RPMI8226 (cell line): ENCODE measurements around the gene MRPS2.
"Not testable (repeated sequence)": the region's sequence is repeated elsewhere in the genome, so short reads cannot be mapped to it uniquely, and the experiment has no call there.

Source experiments
- DNase-seq: peaks from one replicate; pipeline ENCODE4 v3.0.0-alpha.2; 2015

Gene MRPS2

DNA sequence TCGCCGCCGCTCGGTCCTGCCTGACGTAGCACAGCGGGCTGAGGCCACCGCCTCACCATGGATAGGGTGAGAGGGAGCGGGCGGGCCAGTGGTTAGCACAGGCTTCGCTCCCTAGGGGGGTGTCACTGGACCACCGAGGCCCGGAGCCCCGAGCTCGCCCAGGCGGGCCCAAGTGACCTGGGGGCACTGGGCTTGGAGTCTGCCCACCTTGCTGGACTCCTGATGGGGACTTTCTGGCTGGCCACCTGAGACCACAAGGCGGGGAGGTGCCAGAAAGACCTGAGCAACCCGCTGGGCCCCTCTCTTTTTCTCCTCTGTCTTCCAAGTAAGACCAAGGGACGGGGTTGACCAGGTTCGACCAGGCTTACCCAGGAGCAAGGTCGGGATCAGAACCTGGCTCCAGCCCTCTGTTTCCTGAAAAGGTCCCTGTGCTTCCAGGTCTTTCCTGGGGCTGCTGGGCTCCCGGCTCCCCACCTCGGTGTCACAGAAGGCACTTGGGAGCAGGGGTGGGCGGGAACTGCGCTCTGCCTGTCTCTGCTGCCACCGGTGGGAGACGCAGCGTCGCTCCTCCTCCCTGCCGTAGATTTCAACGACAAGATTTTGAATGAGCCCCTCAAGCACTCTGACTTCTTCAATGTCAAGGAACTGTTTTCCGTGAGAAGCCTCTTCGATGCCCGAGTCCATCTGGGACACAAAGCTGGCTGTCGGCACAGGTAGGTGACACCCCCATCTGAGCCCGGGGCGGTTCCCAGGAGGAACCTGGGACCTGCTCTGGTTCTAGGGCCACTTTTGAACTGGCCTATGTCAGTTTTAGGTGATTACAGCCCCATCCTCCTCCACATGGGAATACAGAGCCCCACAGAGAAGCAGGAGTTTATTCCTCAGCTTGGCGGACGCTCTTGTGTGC, 1.0 kb downstream of the MRPS2 start:
- peak; percentile 87 for DNase-seq

DNA sequence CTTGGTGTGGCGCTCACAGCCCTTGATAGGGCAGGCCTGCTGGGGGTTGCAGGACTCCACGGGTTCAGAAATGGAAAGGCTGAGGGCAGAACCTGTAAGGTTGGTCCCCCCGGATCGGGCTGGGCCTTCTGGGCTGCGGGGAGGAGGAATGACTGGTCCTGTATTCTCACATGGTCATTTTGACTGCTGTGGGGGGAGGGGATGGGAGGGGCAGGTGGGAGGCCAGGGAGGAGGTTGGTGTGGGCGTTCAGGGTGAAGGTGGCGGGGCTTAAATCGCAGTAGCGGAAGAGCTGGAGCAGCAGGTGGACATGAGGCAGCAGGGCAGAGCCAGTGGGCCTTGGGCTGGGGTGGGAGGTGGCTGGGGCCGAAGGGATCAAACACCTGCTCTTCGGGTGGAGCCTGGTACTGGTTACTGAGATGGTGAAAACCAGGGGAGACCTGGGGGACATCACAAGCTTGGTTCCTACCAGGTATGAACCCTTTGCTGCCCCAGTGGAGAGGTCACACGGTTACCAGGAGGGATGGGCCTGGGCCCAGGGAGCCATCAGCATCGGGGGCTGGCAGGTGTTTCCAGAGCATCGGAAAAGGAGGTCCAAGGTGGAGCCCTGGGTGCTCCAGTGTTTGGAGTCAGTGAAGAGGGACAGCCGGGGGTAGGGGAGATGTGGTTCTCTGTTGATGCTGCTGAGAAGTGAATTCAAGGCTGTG, 1.8 kb downstream of the MRPS2 start:
- no peak for DNase-seq

DNA sequence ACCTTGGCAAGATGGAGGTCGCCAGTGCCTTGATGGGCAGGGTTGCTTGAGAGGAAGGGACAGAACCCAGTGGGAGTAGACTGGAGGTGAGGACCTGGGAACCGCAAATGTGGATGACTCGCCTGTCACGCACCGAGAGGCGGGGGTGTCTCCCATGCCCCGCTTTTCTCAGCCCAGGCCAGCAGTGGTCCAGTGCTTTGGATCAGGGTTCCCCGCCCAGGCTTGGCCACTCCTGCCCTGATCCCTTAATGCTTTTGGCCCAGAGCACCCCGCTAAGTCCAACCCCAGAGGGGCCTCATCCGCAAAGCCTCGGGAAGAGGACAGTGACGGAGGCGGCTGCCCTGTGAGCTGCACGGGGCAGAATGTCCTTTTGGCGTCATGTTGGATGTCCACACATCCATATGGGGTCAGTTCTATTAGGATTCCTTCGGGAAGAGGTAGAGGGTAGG, 2.4 kb downstream of the MRPS2 start:
- DNase-seq, result no peak

DNA sequence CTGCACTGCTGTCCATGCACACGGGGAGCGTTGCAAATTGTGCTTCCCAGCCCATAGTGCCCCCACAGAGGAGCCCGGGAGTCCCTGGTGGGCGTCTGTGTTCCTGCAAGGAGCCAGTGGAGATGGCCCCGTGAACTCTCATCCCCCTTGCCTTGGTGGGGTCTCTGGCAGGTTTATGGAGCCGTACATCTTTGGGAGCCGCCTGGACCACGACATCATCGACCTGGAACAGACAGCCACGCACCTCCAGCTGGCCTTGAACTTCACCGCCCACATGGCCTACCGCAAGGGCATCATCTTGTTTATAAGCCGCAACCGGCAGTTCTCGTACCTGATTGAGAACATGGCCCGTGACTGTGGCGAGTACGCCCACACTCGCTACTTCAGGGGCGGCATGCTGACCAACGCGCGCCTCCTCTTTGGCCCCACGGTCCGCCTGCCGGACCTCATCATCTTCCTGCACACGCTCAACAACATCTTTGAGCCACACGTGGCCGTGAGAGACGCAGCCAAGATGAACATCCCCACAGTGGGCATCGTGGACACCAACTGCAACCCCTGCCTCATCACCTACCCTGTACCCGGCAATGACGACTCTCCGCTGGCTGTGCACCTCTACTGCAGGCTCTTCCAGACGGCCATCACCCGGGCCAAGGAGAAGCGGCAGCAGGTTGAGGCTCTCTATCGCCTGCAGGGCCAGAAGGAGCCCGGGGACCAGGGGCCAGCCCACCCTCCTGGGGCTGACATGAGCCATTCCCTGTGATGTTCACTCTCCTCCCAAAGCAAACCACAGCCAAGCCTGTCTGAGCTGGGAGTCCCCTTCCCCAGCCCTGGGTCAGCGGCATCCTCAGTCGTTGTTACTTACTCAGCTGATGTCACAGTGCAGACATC, 3.1 kb downstream of the MRPS2 start:
- no peak for DNase-seq

DNA sequence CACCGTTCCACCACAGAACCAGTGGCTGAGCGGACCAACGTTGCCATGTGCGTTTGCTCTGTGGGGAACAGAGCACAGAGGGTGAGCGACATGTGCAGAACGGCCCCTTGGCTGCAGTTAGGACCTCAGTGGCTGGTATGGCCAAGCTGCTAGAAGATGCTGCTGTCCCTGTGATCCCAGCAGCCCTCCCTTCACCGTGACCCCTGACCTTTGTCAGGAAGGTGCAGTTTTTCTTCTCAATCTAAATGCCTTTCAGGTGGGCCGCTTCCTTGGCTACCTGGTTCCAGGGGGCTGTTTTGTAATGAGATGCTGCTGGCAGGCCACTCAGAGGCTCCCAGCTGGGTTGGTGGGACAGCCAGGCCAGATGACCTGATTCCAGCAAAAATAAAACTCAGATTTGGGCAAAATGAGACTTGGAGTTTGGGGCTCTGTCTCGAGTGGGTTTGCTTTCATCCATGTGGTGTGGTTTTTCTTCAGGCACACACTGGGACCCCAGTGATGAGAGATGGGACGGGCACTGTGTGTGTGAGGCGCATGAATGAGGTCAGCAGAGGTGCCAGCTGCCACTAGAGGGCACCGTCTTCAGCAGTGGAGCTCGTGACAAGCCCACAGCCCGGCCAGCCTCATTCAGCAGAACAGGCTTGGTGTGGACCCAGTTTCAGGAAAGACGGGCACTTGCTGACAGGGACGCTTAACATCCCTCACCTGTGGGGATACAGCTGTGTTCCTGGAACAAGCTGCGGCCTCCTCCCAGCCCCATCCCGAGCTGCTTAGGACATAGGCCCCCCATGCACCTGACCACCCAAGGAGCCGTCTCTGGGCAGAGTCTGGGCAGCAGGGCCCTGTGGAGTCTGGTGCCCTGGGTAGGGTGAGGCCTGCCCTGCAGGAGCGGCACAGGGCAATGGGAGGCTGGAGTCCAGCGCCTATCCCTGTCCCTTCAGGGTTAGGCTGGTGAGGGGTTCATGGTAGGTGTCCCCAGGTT, 4.1 kb downstream of the MRPS2 start:
- DNase-seq, result peak; percentile 80

DNA sequence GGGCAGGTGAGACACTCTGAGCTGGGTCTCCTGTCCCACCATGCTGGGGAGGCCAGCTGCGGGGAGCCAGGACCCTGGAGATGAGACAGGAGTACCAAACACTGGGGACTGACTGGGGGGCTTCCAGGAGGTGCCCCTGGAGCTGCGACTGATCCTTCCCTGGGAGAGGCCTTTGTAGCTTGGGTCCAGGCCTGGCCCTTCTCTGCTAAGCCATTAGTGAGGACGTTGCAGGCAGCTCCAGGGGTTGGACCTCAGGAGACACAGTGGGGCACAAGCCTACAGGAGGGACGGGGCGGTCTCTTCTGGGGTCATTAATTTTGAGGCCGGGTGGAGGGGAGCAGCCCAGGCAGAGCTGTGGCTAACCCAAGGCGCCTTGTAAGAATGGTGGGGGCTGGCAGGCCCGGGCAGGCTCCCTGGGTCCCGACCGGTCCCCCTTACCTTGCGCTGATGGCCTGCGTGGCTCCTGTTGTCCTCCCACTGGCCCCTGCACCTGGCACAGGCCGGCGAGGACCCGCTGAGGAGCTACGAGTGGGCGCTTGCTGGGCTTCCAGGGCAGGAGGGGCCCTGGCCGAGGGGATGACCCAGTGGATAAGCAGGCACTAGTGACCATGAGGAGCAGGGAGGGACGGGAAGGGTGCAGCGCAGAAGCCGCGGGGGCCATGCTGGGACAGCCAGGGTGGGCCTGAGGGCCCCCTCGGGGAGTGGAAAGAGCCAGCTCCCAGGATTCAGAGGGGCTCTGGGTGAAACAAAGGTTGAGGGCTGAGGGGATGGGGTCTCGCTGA, 5.1 kb downstream of the MRPS2 start:
- DNase-seq, result no peak

DNA sequence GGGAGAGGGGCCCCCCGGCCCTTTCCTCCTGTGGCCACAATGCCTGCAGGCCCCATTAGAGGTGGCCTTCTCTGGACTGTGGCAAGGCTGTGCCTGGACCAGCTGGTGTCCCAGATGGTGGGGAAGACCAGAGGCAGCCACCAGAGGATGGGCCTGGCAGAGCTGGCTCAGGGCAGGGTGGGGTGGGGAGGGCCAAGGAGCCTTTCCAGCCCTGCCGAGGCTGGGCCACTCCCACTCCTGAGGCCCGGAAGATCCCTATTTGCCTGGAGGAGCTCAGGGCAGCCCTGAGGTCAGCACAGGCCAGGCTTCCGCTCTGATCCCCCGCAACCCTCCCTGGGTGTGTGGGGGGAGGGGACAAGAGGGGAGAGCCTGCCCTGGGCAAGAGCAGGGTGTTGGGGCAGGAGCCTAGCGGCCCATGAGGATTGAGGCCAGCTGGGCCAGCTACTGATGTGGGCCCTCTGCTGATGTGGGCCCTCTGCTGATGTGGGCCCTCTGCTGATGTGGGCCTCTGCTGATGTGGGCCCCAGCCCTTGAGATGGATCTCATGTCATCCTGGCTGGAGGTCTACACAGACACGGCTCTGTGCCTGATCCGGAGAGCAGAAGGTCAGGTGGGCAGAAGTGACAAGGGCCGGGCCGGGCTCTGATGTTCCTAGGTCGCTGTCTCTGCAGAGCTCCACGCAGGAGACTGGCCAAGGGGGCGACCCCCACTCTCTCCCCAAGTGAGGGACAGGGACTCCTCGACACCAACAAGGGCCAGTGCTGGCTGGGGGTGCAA, 6.0 kb downstream of the MRPS2 start:
- DNase-seq, result no peak

DNA sequence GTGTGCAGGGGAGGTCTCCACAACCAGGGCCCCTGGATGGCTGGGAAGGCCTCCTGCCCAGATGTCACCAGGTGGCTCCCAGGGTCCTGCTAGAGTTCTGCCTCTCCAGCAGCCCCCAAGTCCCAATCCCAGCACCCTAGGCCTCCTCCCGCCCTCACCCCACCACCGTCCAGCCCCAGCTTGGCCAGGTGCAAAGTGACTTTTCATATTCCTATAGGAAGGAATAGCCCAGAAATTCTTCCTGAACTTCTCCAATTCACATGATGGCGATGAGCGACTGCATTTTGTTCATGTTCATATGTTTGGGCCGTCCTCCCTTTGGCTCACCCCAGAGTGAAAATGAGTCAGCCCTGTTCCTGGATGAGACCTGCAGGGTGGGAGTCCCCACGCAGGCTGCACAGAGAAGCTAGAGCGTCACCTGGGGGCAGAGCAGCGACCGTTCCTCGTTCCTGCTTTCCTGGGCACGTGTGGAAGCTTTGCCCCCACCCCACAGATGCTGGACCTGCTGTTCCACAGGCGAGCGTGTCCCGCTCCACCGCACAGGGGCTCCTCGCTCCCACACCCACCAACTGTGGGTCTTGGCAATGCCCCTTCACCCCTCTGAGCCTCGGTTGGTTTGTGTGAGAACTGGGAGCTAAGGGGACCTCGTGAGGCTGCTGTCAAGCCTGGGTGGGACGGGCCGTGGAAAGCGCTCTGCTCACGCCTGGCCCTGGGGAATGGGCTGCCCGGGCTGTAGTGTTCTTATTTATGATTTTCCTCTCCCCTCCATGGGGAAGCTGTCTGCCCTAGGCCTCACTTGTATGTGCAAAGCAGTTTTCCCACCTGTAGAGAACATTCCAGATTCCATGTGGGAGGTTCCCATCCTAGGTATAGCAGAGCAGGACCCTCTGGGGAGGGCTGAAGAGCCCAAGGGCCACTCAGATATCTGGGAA, 6.9 kb downstream of the MRPS2 start:
- no peak for DNase-seq

DNA sequence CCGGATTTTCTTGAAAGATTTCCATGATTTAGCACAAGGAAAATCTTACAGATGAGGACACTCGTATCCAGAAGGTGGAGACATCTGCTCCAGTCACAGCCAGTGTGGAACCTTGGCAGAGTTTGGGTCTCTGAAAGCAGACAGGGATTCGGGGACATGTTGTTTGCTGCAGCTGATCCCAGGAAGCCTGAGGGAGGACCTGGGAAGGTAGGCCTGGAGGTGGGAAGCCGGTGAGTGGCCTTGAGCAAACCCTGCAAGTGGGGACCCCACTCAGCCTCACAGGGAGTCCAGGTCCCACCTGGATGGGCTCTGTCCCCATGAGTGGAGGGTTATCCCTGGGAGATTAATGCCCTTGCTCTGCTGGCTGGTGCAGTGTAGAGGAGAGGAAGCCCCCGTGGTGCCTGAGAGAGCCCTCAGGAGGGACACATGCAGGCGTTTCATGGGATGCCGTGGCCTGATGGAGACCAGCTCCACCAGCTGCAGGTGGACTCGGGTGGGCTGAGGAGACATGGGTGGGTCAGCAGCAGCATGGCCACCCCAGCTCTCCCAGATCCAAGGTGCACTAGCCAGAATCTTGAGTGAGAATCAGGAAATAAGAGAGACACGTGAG, 7.8 kb downstream of the MRPS2 start:
- DNase-seq, result no peak

DNA sequence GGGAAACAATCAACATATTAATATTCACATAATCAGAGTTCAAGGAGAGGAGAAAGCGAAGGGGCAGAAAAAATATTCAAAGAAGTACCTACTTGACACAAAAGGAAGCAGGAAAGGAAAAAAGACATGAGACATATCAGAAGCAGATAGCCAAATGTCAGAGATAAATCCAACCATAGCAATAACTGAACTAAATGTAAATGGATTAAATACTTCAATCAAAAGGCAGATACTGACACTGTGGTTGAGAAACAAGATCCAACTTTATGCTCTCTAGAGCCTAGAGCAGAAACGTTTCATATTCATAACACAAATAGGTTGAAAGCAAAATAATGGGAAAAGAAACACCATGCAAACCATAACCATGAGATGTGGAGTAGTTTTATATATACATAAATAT, 9.0 kb downstream of the MRPS2 start:
- no peak for DNase-seq

DNA sequence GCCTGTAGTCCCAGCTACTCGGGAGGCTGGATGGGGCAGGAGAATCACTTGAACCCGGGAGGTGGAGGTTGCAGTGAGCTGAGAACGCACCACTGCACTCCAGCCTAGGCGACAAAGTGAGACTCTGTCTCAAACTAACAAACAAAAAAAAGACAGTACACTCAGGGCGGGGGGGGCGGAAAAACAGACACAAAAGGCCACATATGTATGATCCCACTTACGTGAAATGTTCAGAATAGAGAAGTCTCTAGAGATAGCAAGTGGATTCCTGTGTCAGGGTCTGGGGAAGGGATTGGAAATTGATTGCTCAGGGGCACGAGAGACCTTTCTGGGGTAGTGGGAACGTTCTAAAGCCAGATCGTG, 11.7 kb downstream of the MRPS2 start:
- DNase-seq, result no peak

DNA sequence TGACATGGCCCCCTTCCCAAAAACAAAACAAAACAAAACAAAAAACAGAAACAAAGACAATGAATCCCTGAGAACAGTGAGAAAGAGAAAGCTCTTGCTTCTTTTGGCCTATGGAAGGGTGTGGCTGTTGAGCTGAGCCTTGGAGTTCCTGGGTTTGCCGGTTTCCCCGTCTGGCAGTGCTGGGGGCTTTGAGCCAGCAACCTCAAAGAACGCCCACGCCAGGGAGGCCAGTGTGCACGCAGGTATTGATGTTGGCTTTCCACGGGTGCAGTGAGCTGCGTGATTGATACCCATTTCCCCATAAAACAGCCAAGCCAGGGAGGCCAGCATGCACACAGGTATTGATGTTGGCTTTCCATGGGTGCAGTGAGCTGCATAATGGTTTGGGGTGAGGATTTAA, 12.4 kb downstream of the MRPS2 start:
- DNase-seq, result no peak

DNA sequence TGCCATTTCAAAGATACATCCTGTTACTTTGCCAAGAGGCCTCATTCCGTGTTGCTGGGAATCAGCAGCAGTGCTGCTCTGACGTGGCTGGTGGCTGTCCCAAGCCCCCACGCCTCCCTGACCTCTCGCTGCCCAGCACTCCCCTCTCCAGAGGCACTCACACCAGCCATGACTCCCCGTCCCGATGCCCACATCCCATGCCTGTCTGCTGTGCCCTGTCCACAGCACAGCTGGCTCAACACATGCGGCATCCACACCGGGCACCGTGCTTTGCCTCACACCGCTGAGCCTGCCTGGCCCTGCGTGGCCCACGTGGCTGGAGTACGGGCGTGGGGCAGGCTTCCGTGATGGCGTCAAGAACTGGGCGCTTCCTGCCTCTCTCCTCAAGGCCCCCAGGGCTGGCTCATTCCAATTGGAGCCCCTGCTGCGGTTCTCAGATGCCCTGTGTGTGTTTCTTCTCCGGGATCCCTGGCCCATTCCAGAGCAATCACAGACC, 12.9 kb downstream of the MRPS2 start:
- DNase-seq, result no peak

DNA sequence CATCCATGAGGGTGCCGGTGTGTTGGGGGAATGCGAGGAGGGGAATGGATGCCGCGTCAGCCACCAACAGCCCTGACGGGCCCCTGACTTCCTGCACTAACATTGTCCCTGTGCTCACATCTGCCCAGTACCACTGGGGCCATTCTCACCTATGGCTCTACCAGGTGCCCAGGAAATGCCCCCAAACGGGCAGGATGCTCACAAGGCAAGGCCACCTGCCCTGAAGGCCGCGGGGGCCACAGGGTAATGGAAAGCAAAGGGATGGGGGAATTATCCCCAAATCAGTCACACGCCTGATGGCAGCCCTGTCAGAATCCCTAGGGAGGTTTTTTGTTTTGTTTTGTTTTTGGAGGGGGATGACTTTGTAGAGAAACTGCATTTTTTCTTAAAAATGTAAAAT, 13.4 kb downstream of the MRPS2 start:
- DNase-seq, result not testable (repeated sequence)

DNA sequence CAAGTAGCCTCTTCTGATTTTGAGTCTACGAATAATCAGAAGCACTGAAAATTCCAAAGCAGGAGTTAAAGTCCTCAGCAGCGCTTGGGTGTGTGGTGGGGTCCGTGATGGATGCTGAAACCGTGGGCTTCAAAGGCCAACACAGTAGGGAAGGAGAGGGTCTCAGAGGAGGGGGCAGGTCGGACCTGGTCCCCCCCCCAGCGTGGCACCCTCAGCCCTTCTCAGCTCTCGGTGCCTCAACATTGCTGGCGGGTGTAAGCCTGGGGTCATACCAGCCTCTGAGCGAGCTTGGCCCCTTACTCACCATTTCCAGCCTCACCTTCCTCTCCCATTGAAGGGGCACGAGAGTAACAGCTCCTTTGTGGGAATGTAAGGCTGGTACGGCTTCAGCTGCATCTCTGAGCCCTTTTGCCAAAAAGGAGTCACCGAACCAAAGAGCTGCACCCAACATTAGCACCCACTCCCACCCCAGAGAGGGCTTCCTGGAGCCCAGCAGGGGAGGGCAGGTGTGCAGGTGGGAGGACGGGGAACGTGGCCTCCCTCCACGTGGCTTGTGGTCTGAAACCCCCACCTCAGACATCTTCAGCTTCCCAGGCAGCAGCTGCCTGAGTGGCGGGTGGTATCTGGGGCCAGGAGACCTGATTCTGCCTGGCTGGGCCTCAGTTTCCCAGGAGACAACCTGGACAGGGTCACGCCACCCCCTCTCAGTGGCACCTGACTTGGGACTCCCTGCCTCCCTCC, 14.0 kb downstream of the MRPS2 start:
- no peak for DNase-seq

DNA sequence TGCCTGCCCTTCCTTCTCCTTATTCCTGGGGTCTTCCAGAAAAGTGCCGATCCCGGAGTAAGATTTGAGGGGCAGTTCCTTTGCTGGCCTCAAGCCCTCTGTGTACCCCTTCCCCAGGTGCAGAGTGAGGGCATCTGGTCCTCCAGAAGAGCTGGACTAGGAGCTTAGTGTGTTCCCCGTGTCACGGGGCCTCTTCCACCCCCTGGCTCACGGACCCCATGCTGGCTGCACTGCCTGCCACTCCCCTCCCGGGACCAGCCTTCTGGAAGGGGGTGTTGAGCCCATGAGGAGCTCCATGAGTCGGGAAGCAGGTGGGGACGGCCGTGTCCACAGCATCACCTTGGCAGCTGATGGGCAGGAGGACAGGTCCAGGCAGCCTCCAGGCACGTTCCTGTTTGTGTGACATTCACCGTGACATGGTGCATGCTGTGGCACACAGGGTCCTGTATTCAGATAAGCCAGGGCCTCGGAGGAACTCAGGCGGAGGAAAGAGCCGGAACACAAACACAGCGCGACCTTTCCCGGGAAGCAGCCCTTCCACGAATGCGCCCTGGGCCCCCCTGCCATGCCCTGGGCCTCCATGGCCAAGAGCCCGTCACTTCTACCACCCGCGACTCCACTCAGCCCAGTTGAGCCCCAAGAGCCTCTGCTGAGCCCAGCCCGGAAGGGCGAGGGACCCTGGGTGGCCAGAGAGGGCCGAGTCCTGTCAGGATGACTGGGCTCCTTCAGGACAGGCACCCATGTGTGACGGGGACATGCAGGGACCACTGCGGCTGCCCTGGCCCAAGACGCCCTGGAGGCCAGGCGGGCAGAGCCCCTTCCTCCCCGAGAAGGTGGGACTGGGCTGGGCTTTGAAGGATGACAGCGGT, 14.8 kb downstream of the MRPS2 start:
- no peak for DNase-seq
